SU-DHL-6 (cell line): ENCODE data around the gene SIX3.

Experiments
- H2AFZ ChIP-seq: fragments of 200-600 bp; sonication (generic); 2 replicates; pipeline ENCODE4 v1.6.1; 2014; ENCODE audit warnings: low read depth, mild to moderate bottlenecking, moderate library complexity, mixed read lengths, antibody characterized with exemption, low read length; ENCODE audit not compliant: severe bottlenecking
- H3F3A ChIP-seq: fragments of 200-600 bp; shearing (Covaris generic); 2 replicates; pipeline ENCODE4 v1.6.0; 2016; ENCODE audit warnings: antibody characterized with exemption, mild to moderate bottlenecking; ENCODE audit not compliant: insufficient read depth
- H3K27ac ChIP-seq: fragments of 200-600 bp; sonication (generic); 2 replicates; pipeline ENCODE4 v1.5.1; 2016; ENCODE audit warnings: low read depth, mild to moderate bottlenecking, low read length, moderate library complexity, mixed read lengths
- H3K27me3 ChIP-seq: fragments of 200-600 bp; sonication (generic), shearing (Covaris generic); 2 replicates; pipeline ENCODE4 v1.6.0; 2014; ENCODE audit warnings: mild to moderate bottlenecking, low read length
- H3K36me3 ChIP-seq: fragments of 200-600 bp; sonication (generic); 2 replicates; pipeline ENCODE4 v1.6.1; 2014; ENCODE audit warnings: mild to moderate bottlenecking, low read length, mixed read lengths
- H3K4me2 ChIP-seq: fragments of 300-600, 200-600 bp; shearing (Covaris generic), sonication (generic); 2 replicates; pipeline ENCODE4 v1.6.0; 2014; ENCODE audit warnings: low read length, low read depth, mild to moderate bottlenecking; ENCODE audit not compliant: poor library complexity, severe bottlenecking
- H3K4me3 ChIP-seq: fragments of 200-600 bp; sonication (generic); 2 replicates; pipeline ENCODE4 v1.5.1; 2014; ENCODE audit warnings: antibody characterized with exemption, low read length, mild to moderate bottlenecking, mixed read lengths; ENCODE audit not compliant: insufficient read depth, poor library complexity, severe bottlenecking
- H3K79me2 ChIP-seq: fragments of 200-600 bp; sonication (generic); 2 replicates; pipeline ENCODE4 v1.6.1; 2014; ENCODE audit warnings: mild to moderate bottlenecking, low read length, moderate library complexity; ENCODE audit not compliant: insufficient read depth
- H3K9ac ChIP-seq: fragments of 200-600 bp; sonication (generic); 2 replicates; pipeline ENCODE4 v1.7.0; 2014; ENCODE audit warnings: mild to moderate bottlenecking, low read length
- H3K9me2 ChIP-seq: fragments of 200-600 bp; sonication (generic); replicated peaks from 2 replicates; pipeline ENCODE4 v1.6.1; 2014; ENCODE audit warnings: low read length; ENCODE audit not compliant: insufficient read depth
- H3K9me3 ChIP-seq: fragments of 200-600 bp; sonication (generic); 2 replicates; pipeline ENCODE4 v1.6.1; 2014; ENCODE audit warnings: low read length, mixed read lengths; ENCODE audit not compliant: insufficient read depth
- H4K20me1 ChIP-seq: fragments of 200-600 bp; sonication (generic); 2 replicates; pipeline ENCODE4 v1.6.1; 2014; ENCODE audit warnings: low read depth, mild to moderate bottlenecking, antibody characterized with exemption, low read length, moderate library complexity, mixed read lengths
- CTCF ChIP-seq: fragments of 200-600 bp; sonication (generic); IDR thresholded peaks from one replicate; pipeline ENCODE4 v1.5.1; 2017; ENCODE audit warnings: antibody characterized with exemption, mild to moderate bottlenecking, low read length, moderate library complexity; ENCODE audit not compliant: insufficient read depth, poor library complexity, severe bottlenecking
- EZH2phosphoT487 ChIP-seq: fragments of 200-600 bp; sonication (generic), shearing (Covaris generic); conservative IDR thresholded peaks from 2 replicates; pipeline ENCODE4 v1.6.1; 2018; ENCODE audit warnings: mild to moderate bottlenecking, antibody characterized with exemption, low read length, moderate library complexity, mixed read lengths

Gene SIX3

GRCh38 chr2:44975571-44976450, 34.3 kb downstream of the SIX3 start:
- H2AFZ ChIP-seq: no peak overlapping the region
- no peaks in the 10 kb centered on the region for H3K9me3 ChIP-seq
- H4K20me1 ChIP-seq: no peaks in the 10 kb centered on the region
- H3K36me3 ChIP-seq: no peaks in the 10 kb centered on the region
- no peaks in the 10 kb centered on the region for H3K79me2 ChIP-seq
- TF ChIP-seq EZH2phosphoT487: no peak
- no peak for TF ChIP-seq CTCF
- no peak overlapping the region for H3K9ac ChIP-seq
- no peak overlapping the region for H3K4me3 ChIP-seq
- H3K9me2 ChIP-seq: no peaks in the 10 kb centered on the region
- H3K27me3 ChIP-seq: no peaks in the 10 kb centered on the region
- no peaks in the 10 kb centered on the region for H3F3A ChIP-seq
- H3K4me2 ChIP-seq: no peak overlapping the region
- no peak overlapping the region for H3K27ac ChIP-seq

- H3F3A ChIP-seq: no peaks in the 10 kb centered on the region
- no peaks in the 10 kb centered on the region for H4K20me1 ChIP-seq
- no peak overlapping the region for H3K9ac ChIP-seq
- no peaks in the 10 kb centered on the region for H3K9me2 ChIP-seq
- no peaks in the 10 kb centered on the region for H3K79me2 ChIP-seq
- H3K4me2 ChIP-seq: no peak overlapping the region
- no peaks in the 10 kb centered on the region for H3K27me3 ChIP-seq
- TF ChIP-seq EZH2phosphoT487 (no peak), CTCF (no peak)
- no peak overlapping the region for H3K4me3 ChIP-seq
- H3K9me3 ChIP-seq: no peaks in the 10 kb centered on the region
- H3K27ac ChIP-seq: no peak overlapping the region
- no peaks in the 10 kb centered on the region for H3K36me3 ChIP-seq
- no peak overlapping the region for H2AFZ ChIP-seq
Measured at GRCh38 chr2:44979581-44979980, 38.1 kb downstream of the SIX3 start.

- no peak overlapping the region for H3K4me3 ChIP-seq
- H3K79me2 ChIP-seq: no peaks in the 10 kb centered on the region
- H2AFZ ChIP-seq: no peak overlapping the region
- H3K4me2 ChIP-seq: no peak overlapping the region
- H3K27me3 ChIP-seq: no peaks in the 10 kb centered on the region
- H3K9ac ChIP-seq: no peak overlapping the region
- TF ChIP-seq CTCF (no peak), EZH2phosphoT487 (no peak)
- no peaks in the 10 kb centered on the region for H3K9me2 ChIP-seq
- H3K27ac ChIP-seq: no peak overlapping the region
- no peaks in the 10 kb centered on the region for H4K20me1 ChIP-seq
- no peaks in the 10 kb centered on the region for H3K9me3 ChIP-seq
- no peaks in the 10 kb centered on the region for H3K36me3 ChIP-seq
- no peaks in the 10 kb centered on the region for H3F3A ChIP-seq
Measured at GRCh38 chr2:44980751-44981713, 39.5 kb downstream of the SIX3 start.
